WERI-Rb-1 (cell line): ENCODE measurements around the gene LKAAEAR1.

Experiments
- DNase-seq: peaks from one replicate; pipeline ENCODE4 v3.0.0-alpha.2; 2020
- H3K27ac ChIP-seq: fragments of 250-450 bp; sonication (Bioruptor Pico); 2 replicates; pipeline ENCODE4 v1.5.1; 2020; ENCODE audit warnings: mild to moderate bottlenecking, moderate library complexity
- H3K27me3 ChIP-seq: fragments of 250-450 bp; sonication (Bioruptor Pico); 2 replicates; pipeline ENCODE4 v1.5.1; 2021; ENCODE audit warnings: mild to moderate bottlenecking, low read depth, moderate library complexity; ENCODE audit not compliant: insufficient read depth, severe bottlenecking
- H3K36me3 ChIP-seq: fragments of 250-450 bp; sonication (Bioruptor Pico); 2 replicates; pipeline ENCODE4 v1.5.1; 2020; ENCODE audit warnings: mild to moderate bottlenecking, moderate library complexity
- H3K4me3 ChIP-seq: 2 replicates; pipeline ENCODE4 v1.5.1; 2011; ENCODE audit warnings: low read depth, mild to moderate bottlenecking, control low read depth, low read length
- H3K9me3 ChIP-seq: fragments of 250-450 bp; sonication (Bioruptor Pico); 2 replicates; pipeline ENCODE4 v1.5.1; 2021; ENCODE audit warnings: mild to moderate bottlenecking, moderate library complexity; ENCODE audit not compliant: severe bottlenecking
- TF ChIP-seq, protein P1 (sequence below): IDR thresholded peaks from 2 replicates; pipeline ENCODE4 v1.5.1; 2011; ENCODE audit warnings: low read depth, mild to moderate bottlenecking, control low read depth, inconsistent platforms, low read length

LKAAEAR1 gene

GRCh38 chr20:64043768-64044167 lies 40.4 kb downstream of the LKAAEAR1 start:
- no peaks in the 10 kb centered on the region for H3K27me3 ChIP-seq
- no peak for DNase-seq
- H3K9me3 ChIP-seq = no peaks in the 10 kb centered on the region
- TF ChIP-seq, protein P1, sequence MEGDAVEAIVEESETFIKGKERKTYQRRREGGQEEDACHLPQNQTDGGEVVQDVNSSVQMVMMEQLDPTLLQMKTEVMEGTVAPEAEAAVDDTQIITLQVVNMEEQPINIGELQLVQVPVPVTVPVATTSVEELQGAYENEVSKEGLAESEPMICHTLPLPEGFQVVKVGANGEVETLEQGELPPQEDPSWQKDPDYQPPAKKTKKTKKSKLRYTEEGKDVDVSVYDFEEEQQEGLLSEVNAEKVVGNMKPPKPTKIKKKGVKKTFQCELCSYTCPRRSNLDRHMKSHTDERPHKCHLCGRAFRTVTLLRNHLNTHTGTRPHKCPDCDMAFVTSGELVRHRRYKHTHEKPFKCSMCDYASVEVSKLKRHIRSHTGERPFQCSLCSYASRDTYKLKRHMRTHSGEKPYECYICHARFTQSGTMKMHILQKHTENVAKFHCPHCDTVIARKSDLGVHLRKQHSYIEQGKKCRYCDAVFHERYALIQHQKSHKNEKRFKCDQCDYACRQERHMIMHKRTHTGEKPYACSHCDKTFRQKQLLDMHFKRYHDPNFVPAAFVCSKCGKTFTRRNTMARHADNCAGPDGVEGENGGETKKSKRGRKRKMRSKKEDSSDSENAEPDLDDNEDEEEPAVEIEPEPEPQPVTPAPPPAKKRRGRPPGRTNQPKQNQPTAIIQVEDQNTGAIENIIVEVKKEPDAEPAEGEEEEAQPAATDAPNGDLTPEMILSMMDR = no peak
- no peaks in the 10 kb centered on the region for H3K36me3 ChIP-seq
- H3K27ac ChIP-seq = no peak overlapping the region
- H3K4me3 ChIP-seq = no peak overlapping the region

- Histone ChIP-seq H3K27me3 (no peaks in the 10 kb centered on the region), H3K36me3 (no peaks in the 10 kb centered on the region), H3K9me3 (no peaks in the 10 kb centered on the region), H3K27ac (no peak overlapping the region), H3K4me3 (peak overlapping the region; percentile 52)
- DNase-seq = no peak
- TF ChIP-seq, protein P1 = no peak
These were observed 42.0 kb downstream of the LKAAEAR1 start for GRCh38 chr20:64042054-64042781.

DNA sequence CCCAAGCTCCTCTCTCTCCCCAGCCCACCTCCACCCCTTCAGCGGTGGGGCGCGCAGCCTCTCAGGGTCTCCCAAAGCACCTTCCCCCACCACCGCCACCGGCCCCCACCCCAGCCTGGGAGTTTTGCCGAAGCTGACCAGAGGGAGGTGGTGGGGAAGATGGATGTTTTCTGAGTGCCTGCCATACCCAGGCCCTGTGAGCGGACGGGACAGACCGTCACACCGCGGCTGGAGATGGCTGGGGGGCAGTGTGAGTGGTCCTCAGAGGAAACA lies 42.5 kb downstream of the LKAAEAR1 start:
- no peak for DNase-seq
- Histone ChIP-seq H3K9me3 (no peaks in the 10 kb centered on the region), H3K27ac (no peak overlapping the region), H3K27me3 (no peaks in the 10 kb centered on the region), H3K36me3 (no peaks in the 10 kb centered on the region), H3K4me3 (peak overlapping the region; percentile 52)
- TF ChIP-seq, protein P1 = no peak

DNA sequence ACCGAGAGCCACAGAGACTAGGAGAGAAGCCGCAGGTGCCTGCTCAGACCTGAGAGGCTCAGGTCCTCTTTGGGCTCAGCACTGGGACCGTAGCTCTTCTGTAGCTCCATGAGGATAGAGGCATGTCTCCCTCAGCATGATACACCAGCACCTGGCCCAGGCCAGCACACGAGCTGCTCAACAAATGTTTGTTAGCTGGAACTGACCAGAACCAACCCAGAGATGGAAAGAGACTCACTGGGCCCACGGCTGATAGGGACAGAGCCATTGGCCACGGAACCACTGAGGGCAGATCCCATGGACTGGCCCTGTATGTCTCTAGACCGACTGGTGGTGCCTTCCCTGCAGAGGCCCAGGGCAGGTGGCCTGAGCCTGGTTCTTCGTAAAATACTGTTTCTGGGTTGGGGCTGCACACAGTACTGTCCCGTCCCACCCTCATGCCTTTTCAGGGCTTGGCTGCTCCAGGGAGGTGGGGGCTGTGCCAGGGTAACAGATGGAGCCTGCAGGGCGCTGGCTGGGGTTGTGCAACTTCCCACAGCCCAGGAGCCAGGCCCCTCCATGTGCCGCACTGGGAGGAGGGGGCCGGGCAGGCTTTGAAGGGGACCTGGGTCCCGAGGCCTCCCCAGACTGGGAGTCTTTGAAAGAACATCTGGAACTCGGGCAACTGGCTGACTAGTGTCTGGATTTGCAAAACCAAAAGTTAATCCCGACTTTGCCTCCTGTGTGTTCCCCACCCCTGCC lies 43.0 kb downstream of the LKAAEAR1 start:
- TF ChIP-seq, protein P1 = no peak
- DNase-seq = no peak
- H3K36me3 ChIP-seq = no peaks in the 10 kb centered on the region
- no peaks in the 10 kb centered on the region for H3K27me3 ChIP-seq
- H3K4me3 ChIP-seq = no peak overlapping the region
- no peak overlapping the region for H3K27ac ChIP-seq
- no peaks in the 10 kb centered on the region for H3K9me3 ChIP-seq

GRCh38 chr20:64040231-64041039 lies 43.8 kb downstream of the LKAAEAR1 start:
- Histone ChIP-seq H3K36me3 (no peaks in the 10 kb centered on the region), H3K27ac (no peak overlapping the region), H3K4me3 (no peak overlapping the region), H3K27me3 (no peaks in the 10 kb centered on the region), H3K9me3 (no peaks in the 10 kb centered on the region)
- no peak for DNase-seq
- TF ChIP-seq, protein P1 = no peak
